GM23248 (cell line): ENCODE measurements around the gene BCHE.

Experiments
- EZH2 ChIP-seq: fragments of 200-600 bp; sonication (generic); IDR thresholded peaks from 2 replicates; pipeline ENCODE4 v1.6.1; 2018; ENCODE audit warnings: antibody characterized with exemption, mild to moderate bottlenecking; ENCODE audit not compliant: insufficient read depth, poor library complexity, severe bottlenecking
- EZH2phosphoT487 ChIP-seq: fragments of 200-600 bp; sonication (generic); IDR thresholded peaks from 2 replicates; pipeline ENCODE4 v1.6.1; 2018; ENCODE audit warnings: antibody characterized with exemption, moderate library complexity, mild to moderate bottlenecking, low read depth; ENCODE audit not compliant: insufficient read depth

DNA sequence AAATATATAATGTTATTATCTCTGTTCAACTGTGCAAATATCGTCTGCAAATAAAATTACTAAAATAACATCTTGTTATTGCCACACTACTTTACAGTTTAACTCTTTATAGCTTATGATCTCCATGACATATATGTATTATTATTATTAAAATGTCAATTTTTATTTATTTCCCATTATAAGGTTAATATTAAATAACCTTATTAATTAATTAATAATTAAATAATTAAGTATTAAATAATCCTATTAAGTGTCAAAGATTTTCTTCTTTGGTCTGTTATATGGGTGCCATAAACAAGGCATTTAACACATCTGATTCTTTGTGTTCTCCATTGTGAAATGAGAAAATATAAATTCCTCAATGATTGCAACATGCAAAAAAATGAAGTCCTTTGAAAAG lies 10.0 kb downstream of the BCHE start:
- no peak for TF ChIP-seq EZH2
- TF ChIP-seq EZH2phosphoT487: no peak
